CD14-positive monocyte (primary cell): Measurements from ENCODE around the gene ZMAT3. TPM values are rescaled to one million over a fixed set of nuclear protein-coding genes. Genes with fewer than 3 reads are reported as not detected.

Experiments
- DNase-seq, 3 donors: peaks; one replicate each; pipeline ENCODE4 v3.0.0-alpha.2; 2011 to 2022
- H2AFZ ChIP-seq: 2 replicates; pipeline ENCODE4 v1.6.0; 2012; ENCODE audit warnings: mild to moderate bottlenecking, low read depth, low read length, inconsistent platforms; ENCODE audit not compliant: insufficient read depth, poor library complexity, severe bottlenecking
- H3K27ac ChIP-seq, 2 donors: 1 replicate in 1 of 2; 2 replicates in 1 of 2; pipeline ENCODE4 v1.5.1; 2012 to 2013; ENCODE audit warnings: low read length in 2 of 2, control low read depth in 1 of 2, inconsistent platforms in 1 of 2, low read depth in 1 of 2, mild to moderate bottlenecking in 1 of 2
- H3K27me3 ChIP-seq, 2 donors: one replicate each; pipeline versions ENCODE4 v1.6.0 to v1.6.1; 2011 to 2013; ENCODE audit warnings: low read length in 2 of 2; ENCODE audit not compliant: control insufficient read depth in 2 of 2, insufficient read depth in 2 of 2
- H3K36me3 ChIP-seq, 2 donors: replicated peaks in 1 of 2; 1 replicate in 1 of 2; 2 replicates in 1 of 2; pipeline versions ENCODE4 v1.5.1 to v1.6.1; 2012 to 2013; ENCODE audit warnings: low read length in 2 of 2, control low read depth in 1 of 2, inconsistent platforms in 1 of 2, mild to moderate bottlenecking in 1 of 2; ENCODE audit not compliant: insufficient read depth in 2 of 2, control insufficient read depth in 1 of 2
- H3K4me1 ChIP-seq, 2 donors: 1 replicate in 1 of 2; 2 replicates in 1 of 2; pipeline versions ENCODE4 v1.5.1 to v1.6.1; 2012 to 2013; ENCODE audit warnings: low read length in 2 of 2, control low read depth in 1 of 2, inconsistent platforms in 1 of 2, mild to moderate bottlenecking in 1 of 2, moderate library complexity in 1 of 2; ENCODE audit not compliant: insufficient read depth in 2 of 2, control insufficient read depth in 1 of 2
- H3K4me2 ChIP-seq: replicated peaks from 2 replicates; pipeline ENCODE3; 2012; ENCODE audit warnings: low read length, moderate library complexity, mild to moderate bottlenecking; ENCODE audit not compliant: poor library complexity, severe bottlenecking; ENCODE audit errors: extremely low read depth
- H3K4me3 ChIP-seq, 3 experiments: fragments of 200-600 bp in 1 of 3; sonication (generic) in 1 of 3; replicated peaks in 1 of 3; 1 replicate in 2 of 3; 2 replicates in 1 of 3; pipeline ENCODE4 v1.5.1; 2011 to 2013; ENCODE audit warnings: low read length in 3 of 3, mild to moderate bottlenecking in 3 of 3, control low read depth in 2 of 3, low read depth in 2 of 3, inconsistent platforms in 1 of 3, moderate library complexity in 1 of 3
- H3K79me2 ChIP-seq: 2 replicates; pipeline ENCODE4 v1.6.0; 2012; ENCODE audit warnings: mild to moderate bottlenecking, control low read depth, inconsistent platforms, low read length, moderate library complexity; ENCODE audit not compliant: insufficient read depth
- H3K9ac ChIP-seq: 2 replicates; pipeline ENCODE4 v1.6.0; 2017; ENCODE audit warnings: low read length, mild to moderate bottlenecking; ENCODE audit not compliant: insufficient read depth, poor library complexity, severe bottlenecking
- H3K9me3 ChIP-seq, 2 donors: replicated peaks in 1 of 2; 1 replicate in 1 of 2; 2 replicates in 1 of 2; pipeline versions ENCODE4 v1.5.1 to v1.6.1; 2012 to 2013; ENCODE audit warnings: low read length in 2 of 2, control low read depth in 1 of 2; ENCODE audit not compliant: control insufficient read depth in 1 of 2, insufficient read depth in 1 of 2
- H4K20me1 ChIP-seq: 2 replicates; pipeline ENCODE4 v1.6.0; 2012; ENCODE audit warnings: mild to moderate bottlenecking, low read length, control low read depth, moderate library complexity; ENCODE audit not compliant: insufficient read depth
- H3K27ac Mint-ChIP-seq, 7 donors: one replicate each; pipeline ENCODE4 v1.8.0; 2020; ENCODE audit warnings: mild to moderate bottlenecking in 7 of 7, mixed read lengths in 7 of 7, moderate library complexity in 6 of 7, inconsistent platforms in 2 of 7
- H3K27me3 Mint-ChIP-seq, 3 donors: one replicate each; pipeline ENCODE4 v1.8.0; 2021 to 2022; ENCODE audit warnings: low read depth in 3 of 3, mild to moderate bottlenecking in 3 of 3, mixed read lengths in 3 of 3, moderate library complexity in 3 of 3, inconsistent platforms in 1 of 3
- H3K36me3 Mint-ChIP-seq, 2 donors: one replicate each; pipeline ENCODE4 v1.8.0; 2020; ENCODE audit warnings: mixed read lengths in 2 of 2, inconsistent platforms in 1 of 2, mild to moderate bottlenecking in 1 of 2
- H3K4me1 Mint-ChIP-seq: one replicate; pipeline ENCODE4 v1.8.0; 2020; ENCODE audit warnings: mild to moderate bottlenecking, mixed read lengths
- H3K4me3 Mint-ChIP-seq, 2 donors: one replicate each; pipeline ENCODE4 v1.8.0; 2020; ENCODE audit warnings: mild to moderate bottlenecking in 2 of 2, mixed read lengths in 2 of 2, moderate library complexity in 1 of 2
- H3K9me3 Mint-ChIP-seq, 7 donors: one replicate each; pipeline ENCODE4 v1.8.0; 2020 to 2022; ENCODE audit warnings: mixed read lengths in 7 of 7, mild to moderate bottlenecking in 6 of 7, moderate library complexity in 6 of 7, inconsistent platforms in 2 of 7
- WGBS: methylation state at CpG from one replicate; pipeline ENCODE4 v1.1.5; 2013; ENCODE audit warnings: missing lambda C conversion rate; ENCODE audit not compliant: insufficient coverage; 5-methylcytosine and 5-hydroxymethylcytosine counted together
- intact Hi-C, 2 donors: fragments of 100-400 bp; cut with micrococcal nuclease; formaldehyde crosslinking; loops; one replicate each; pipeline versions ENCODE4 v1.15.0 to v1.15.1; 2023
- polyA plus RNA-seq, 3 donors: library from polyadenylated mRNA; depleted of rRNA in 1 of 3; unstranded in 2 of 3; stranded (reverse) in 1 of 3; fragments of 300-500 nt in 2 of 3; fragments of >200 nt in 1 of 3; fragmentation: Illumina TruSeq in 2 of 3; gene quantifications; 1 replicate in 2 of 3; 2 replicates in 1 of 3; pipeline ENCODE4 v1.2.3, GENCODE V29; 2012 to 2021
- TF ChIP-seq, protein P1 (sequence below): fragments of 200-600 bp; IDR thresholded peaks from one replicate; pipeline ENCODE4 v1.8.0; 2022; ENCODE audit warnings: antibody characterized with exemption, mild to moderate bottlenecking

Gene ZMAT3
- polyA plus RNA-seq, 3 donors: 3.9 to 9.9 (median 7.9) TPM

GRCh38 chr3:179000144-179000543 lies 71.5 kb downstream of the ZMAT3 start:
- no peaks in the 10 kb centered on the region for H3K4me1 ChIP-seq
- intact Hi-C loops: no loop called here
- H3K79me2 ChIP-seq: no peaks in the 10 kb centered on the region
- no peaks in the 10 kb centered on the region for H4K20me1 ChIP-seq
- no peak overlapping the region for H2AFZ ChIP-seq
- Mint-ChIP-seq H3K36me3 (no peaks in the 10 kb centered on the region), H3K27me3 (peaks cover 2 to 8% (median 2%) of the 10 kb centered on the region in 3 donors), H3K9me3 (peaks cover 0 to 11% (median 3%) of the 10 kb centered on the region in 7 donors), H3K27ac (no peak overlapping the region), H3K4me1 (no peaks in the 10 kb centered on the region), H3K4me3 (no peak overlapping the region)
- H3K4me3 ChIP-seq: no peak overlapping the region
- TF ChIP-seq, protein P1, sequence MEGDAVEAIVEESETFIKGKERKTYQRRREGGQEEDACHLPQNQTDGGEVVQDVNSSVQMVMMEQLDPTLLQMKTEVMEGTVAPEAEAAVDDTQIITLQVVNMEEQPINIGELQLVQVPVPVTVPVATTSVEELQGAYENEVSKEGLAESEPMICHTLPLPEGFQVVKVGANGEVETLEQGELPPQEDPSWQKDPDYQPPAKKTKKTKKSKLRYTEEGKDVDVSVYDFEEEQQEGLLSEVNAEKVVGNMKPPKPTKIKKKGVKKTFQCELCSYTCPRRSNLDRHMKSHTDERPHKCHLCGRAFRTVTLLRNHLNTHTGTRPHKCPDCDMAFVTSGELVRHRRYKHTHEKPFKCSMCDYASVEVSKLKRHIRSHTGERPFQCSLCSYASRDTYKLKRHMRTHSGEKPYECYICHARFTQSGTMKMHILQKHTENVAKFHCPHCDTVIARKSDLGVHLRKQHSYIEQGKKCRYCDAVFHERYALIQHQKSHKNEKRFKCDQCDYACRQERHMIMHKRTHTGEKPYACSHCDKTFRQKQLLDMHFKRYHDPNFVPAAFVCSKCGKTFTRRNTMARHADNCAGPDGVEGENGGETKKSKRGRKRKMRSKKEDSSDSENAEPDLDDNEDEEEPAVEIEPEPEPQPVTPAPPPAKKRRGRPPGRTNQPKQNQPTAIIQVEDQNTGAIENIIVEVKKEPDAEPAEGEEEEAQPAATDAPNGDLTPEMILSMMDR: no peak
- no peak overlapping the region for H3K4me2 ChIP-seq
- H3K27ac ChIP-seq: no peak overlapping the region
- H3K27me3 ChIP-seq: no peaks in the 10 kb centered on the region
- H3K9me3 ChIP-seq: no peaks in the 10 kb centered on the region
- no peak for DNase-seq
- H3K9ac ChIP-seq: no peak overlapping the region
- H3K36me3 ChIP-seq: no peaks in the 10 kb centered on the region

GRCh38 chr3:178996399-178996798 lies 75.2 kb downstream of the ZMAT3 start:
- TF ChIP-seq, protein P1: no peak
- H3K9ac ChIP-seq: no peak overlapping the region
- H2AFZ ChIP-seq: no peak overlapping the region
- WGBS: 95% methylated on average over 2 of the region's 2 CpGs
- no peak overlapping the region for H3K4me2 ChIP-seq
- no peaks in the 10 kb centered on the region for H3K9me3 ChIP-seq
- Mint-ChIP-seq H3K4me3 (no peak overlapping the region), H3K27me3 (peaks cover 1 to 5% (median 2%) of the 10 kb centered on the region in 3 donors), H3K4me1 (no peaks in the 10 kb centered on the region), H3K27ac (no peak overlapping the region), H3K36me3 (no peaks in the 10 kb centered on the region), H3K9me3 (peaks cover 0 to 17% (median 2%) of the 10 kb centered on the region in 7 donors)
- no peak overlapping the region for H3K4me3 ChIP-seq
- H3K27me3 ChIP-seq: no peaks in the 10 kb centered on the region
- no peaks in the 10 kb centered on the region for H3K4me1 ChIP-seq
- no peaks in the 10 kb centered on the region for H3K79me2 ChIP-seq
- H4K20me1 ChIP-seq: no peaks in the 10 kb centered on the region
- no peaks in the 10 kb centered on the region for H3K36me3 ChIP-seq
- intact Hi-C loops: no loop called here
- no peak for DNase-seq
- no peak overlapping the region for H3K27ac ChIP-seq
